B cell (primary cell): Measurements from ENCODE around the gene GLRX. TPM values are rescaled to one million over a fixed set of nuclear protein-coding genes. Genes with fewer than 3 reads are reported as not detected.
"Not testable (repeated sequence)": the region's sequence is repeated elsewhere in the genome, so short reads cannot be mapped to it uniquely, and the experiment has no call there.

Experiments
- ATAC-seq: fragments of 200-7000 bp; cut with Tn5 transposase; one replicate; pipeline ENCODE4 v1.10.0; 2021; ENCODE audit warnings: low read depth, mild to moderate bottlenecking, moderate number of reproducible peaks, moderate library complexity
- CTCF ChIA-PET: fragments of 350-600 bp; sonication (Branson Sonifier 250); formaldehyde crosslinking; loops from one replicate; lab custom pipeline; 2021; ENCODE audit warnings: antibody characterized with exemption, inconsistent platforms; lab: Charles Lee
- POLR2A ChIA-PET: fragments of 350-600 bp; sonication (Branson Sonifier 250); formaldehyde crosslinking; loops from one replicate; lab custom pipeline; 2021; ENCODE audit warnings: antibody characterized with exemption; lab: Charles Lee
- DNase-seq: peaks from one replicate; pipeline ENCODE4 v3.0.0; 2013
- H2AFZ ChIP-seq: 2 replicates; pipeline ENCODE4 v1.6.1; 2012; ENCODE audit warnings: mild to moderate bottlenecking, low read depth, low read length; ENCODE audit not compliant: insufficient read depth, poor library complexity, severe bottlenecking
- H3K27ac ChIP-seq, 2 donors: 1 replicate in 1 of 2; 2 replicates in 1 of 2; pipeline ENCODE4 v1.5.1; 2012 to 2013; ENCODE audit warnings: low read length in 2 of 2, mild to moderate bottlenecking in 2 of 2, moderate library complexity in 1 of 2
- H3K27me3 ChIP-seq, 4 experiments: fragments of 200-600 bp in 1 of 4; sonication (generic) in 1 of 4; replicated peaks in 1 of 4; 1 replicate in 2 of 4; 2 replicates in 2 of 4; pipeline versions ENCODE4 v1.6.1 to v1.7.0; 2013 to 2016; ENCODE audit warnings: low read length in 3 of 4, mild to moderate bottlenecking in 2 of 4, mixed read lengths in 1 of 4, moderate library complexity in 1 of 4; ENCODE audit not compliant: insufficient read depth in 4 of 4, control insufficient read depth in 3 of 4; ENCODE audit errors: control extremely low read depth in 1 of 4
- H3K36me3 ChIP-seq, 2 experiments: replicated peaks in 1 of 2; 1 replicate in 1 of 2; 2 replicates in 1 of 2; pipeline versions ENCODE4 v1.6.1 to v1.7.1; 2013; ENCODE audit warnings: low read length in 1 of 2; ENCODE audit not compliant: insufficient read depth in 2 of 2, control insufficient read depth in 1 of 2; ENCODE audit errors: control extremely low read depth in 1 of 2, extremely low read depth in 1 of 2
- H3K4me1 ChIP-seq, 2 donors: fragments of 200-600 bp in 1 of 2; sonication (generic) in 1 of 2; 1 replicate in 1 of 2; 2 replicates in 1 of 2; pipeline versions ENCODE4 v1.5.1 to v1.6.1; 2013 to 2017; ENCODE audit warnings: low read length in 2 of 2; ENCODE audit not compliant: control insufficient read depth in 2 of 2, insufficient read depth in 2 of 2
- H3K4me2 ChIP-seq: replicated peaks from 2 replicates; pipeline ENCODE3; 2012; ENCODE audit warnings: mild to moderate bottlenecking, low read depth, low read length; ENCODE audit not compliant: poor library complexity, severe bottlenecking
- H3K4me3 ChIP-seq, 5 experiments: fragments of 200-600 bp in 1 of 5; sonication (generic) in 1 of 5; 1 replicate in 3 of 5; 2 replicates in 2 of 5; pipeline versions ENCODE4 v1.5.1 to v1.7.0; 2011 to 2016; ENCODE audit warnings: low read length in 4 of 5, mild to moderate bottlenecking in 4 of 5, low read depth in 2 of 5, control low read depth in 1 of 5, moderate library complexity in 1 of 5; ENCODE audit not compliant: insufficient read depth in 1 of 5; ENCODE audit errors: control extremely low read depth in 1 of 5, extremely low read depth in 1 of 5
- H3K79me2 ChIP-seq: fragments of 200-600 bp; sonication (generic); one replicate; pipeline ENCODE4 v1.6.0; 2016; ENCODE audit warnings: low read length; ENCODE audit not compliant: control insufficient read depth, insufficient read depth
- H3K9ac ChIP-seq: fragments of 200-600 bp; sonication (generic); 2 replicates; pipeline ENCODE4 v1.6.1; 2017; ENCODE audit warnings: mild to moderate bottlenecking, low read length, moderate library complexity
- H3K9me3 ChIP-seq, 3 donors: one replicate each; pipeline versions ENCODE4 v1.6.1 to v1.7.1; 2013; ENCODE audit warnings: low read length in 2 of 3; ENCODE audit not compliant: control insufficient read depth in 2 of 3, insufficient read depth in 1 of 3; ENCODE audit errors: control extremely low read depth in 1 of 3
- H4K20me1 ChIP-seq: 2 replicates; pipeline ENCODE4 v1.6.0; 2012; ENCODE audit warnings: mild to moderate bottlenecking, low read length; ENCODE audit not compliant: insufficient read depth, control insufficient read depth, poor library complexity, severe bottlenecking
- H3K27ac Mint-ChIP-seq: one replicate; pipeline ENCODE4 v1.8.0; 2021; ENCODE audit warnings: mixed read lengths
- H3K27me3 Mint-ChIP-seq: one replicate; pipeline ENCODE4 v1.8.0; 2021; ENCODE audit warnings: mixed read lengths
- H3K4me1 Mint-ChIP-seq: one replicate; pipeline ENCODE4 v1.8.0; 2021; ENCODE audit warnings: mixed read lengths
- H3K4me3 Mint-ChIP-seq: one replicate; pipeline ENCODE4 v1.8.0; 2021; ENCODE audit warnings: mixed read lengths
- H3K9me3 Mint-ChIP-seq: one replicate; pipeline ENCODE4 v1.8.0; 2022; ENCODE audit warnings: mixed read lengths; ENCODE audit not compliant: insufficient read depth
- CTCF ChIP-seq: fragments of 200-600 bp; IDR thresholded peaks from one replicate; pipeline ENCODE4 v1.8.0; 2022; ENCODE audit warnings: antibody characterized with exemption, mild to moderate bottlenecking
- EZH2 ChIP-seq: IDR thresholded peaks from 2 replicates; pipeline ENCODE4 v1.6.1; 2012; ENCODE audit warnings: borderline replicate concordance, low read depth, mild to moderate bottlenecking, moderate library complexity, low read length; ENCODE audit not compliant: insufficient read depth, poor library complexity, severe bottlenecking
- WGBS: methylation state at CpG from one replicate; pipeline ENCODE4 v1.1.5; 2013; ENCODE audit warnings: missing lambda C conversion rate; ENCODE audit not compliant: insufficient coverage; 5-methylcytosine and 5-hydroxymethylcytosine counted together
- intact Hi-C: fragments of 100-400 bp; cut with micrococcal nuclease; formaldehyde crosslinking; loops from one replicate; pipeline ENCODE4 v1.10.0; 2022
- polyA plus RNA-seq: library from polyadenylated mRNA; depleted of rRNA; stranded (reverse); fragments of >200 nt; gene quantifications from 2 replicates; pipeline ENCODE4 v1.2.3, GENCODE V29; 2012
- total RNA-seq, 2 donors: library from RNA; stranded (reverse); fragments of 120-200 nt in 1 of 2; gene quantifications; 1 replicate in 1 of 2; 2 replicates in 1 of 2; pipeline versions ENCODE4 v1.2.3 to v1.2.4, GENCODE V29; 2013 to 2022

GLRX gene
- total and polyA plus RNA-seq, 2 donors (not counting 1 experiment from before 2014, with no cell fraction given): 44.6 to 54.8 TPM

GRCh38 chr5:95812074-95812471 is 10.5 kb downstream of the GLRX start:
- ChIA-PET POLR2A (no interaction called here), CTCF (interaction anchor here (1.7 to 2.3 kb wide), 2 partner anchors 31 to 32 kb away, joined by 3 to 7 read pairs; no protein-coding TSS in a partner anchor)
- H3K4me2 ChIP-seq: no peak overlapping the region
- H3K4me3 ChIP-seq: no peak overlapping the region
- H3K27me3 Mint-ChIP-seq: no peaks in the 10 kb centered on the region
- no peak overlapping the region for H3K9ac ChIP-seq
- ATAC-seq (no peak), DNase-seq (no peak)
- no peaks in the 10 kb centered on the region for H3K9me3 ChIP-seq
- H3K4me1 ChIP-seq: peaks cover 42 to 45% of the 10 kb centered on the region in 2 donors
- no peak overlapping the region for H3K4me3 Mint-ChIP-seq
- peak overlapping the region in 1 of 2 donors; percentile 39 for H3K27ac ChIP-seq
- H4K20me1 ChIP-seq: no peaks in the 10 kb centered on the region
- H3K4me1 Mint-ChIP-seq: peaks cover 86% of the 10 kb centered on the region
- peaks cover 1 to 51% of the 10 kb centered on the region in 2 experiments for H3K36me3 ChIP-seq
- no peak for TF ChIP-seq CTCF
- TF ChIP-seq EZH2: no peak
- H3K79me2 ChIP-seq: peaks cover 72% of the 10 kb centered on the region
- WGBS: 85% methylated on average over 6 of the region's 6 CpGs
- peak overlapping the region; percentile 74 for H3K27ac Mint-ChIP-seq
- no peak overlapping the region for H2AFZ ChIP-seq
- H3K9me3 Mint-ChIP-seq: no peaks in the 10 kb centered on the region
- intact Hi-C loops: no loop called here
- no peaks in the 10 kb centered on the region for H3K27me3 ChIP-seq

- H3K9me3 ChIP-seq, H3K27me3 ChIP-seq, H3K4me3 ChIP-seq, intact Hi-C loops, H3K9ac ChIP-seq, CTCF ChIA-PET, H3K27me3 Mint-ChIP-seq, DNase-seq, H3K4me2 ChIP-seq, H4K20me1 ChIP-seq, POLR2A ChIA-PET, H3K4me3 Mint-ChIP-seq, ATAC-seq, H3K9me3 Mint-ChIP-seq, H2AFZ ChIP-seq: not testable (repeated sequence)
- Mint-ChIP-seq H3K27ac (peak overlapping the region; percentile 74), H3K4me1 (peaks cover 82% of the 10 kb centered on the region)
- Histone ChIP-seq H3K79me2 (peaks cover 67% of the 10 kb centered on the region), H3K36me3 (peaks cover 1 to 47% of the 10 kb centered on the region in 2 experiments), H3K4me1 (peaks cover 37 to 40% of the 10 kb centered on the region in 2 donors), H3K27ac (peak overlapping the region in 1 of 2 donors; percentile 39)
- WGBS: 98% methylated on average over 6 of the region's 13 CpGs
Measured at GRCh38 chr5:95811461-95812073, 11.0 kb downstream of the GLRX start.

GRCh38 chr5:95811126-95811423 is 11.5 kb downstream of the GLRX start:
- POLR2A ChIA-PET, H2AFZ ChIP-seq, H3K9ac ChIP-seq, H3K27me3 ChIP-seq, H4K20me1 ChIP-seq, H3K4me2 ChIP-seq, DNase-seq, ATAC-seq, H3K9me3 ChIP-seq, H3K27me3 Mint-ChIP-seq, H3K9me3 Mint-ChIP-seq, intact Hi-C loops, H3K4me3 ChIP-seq: not testable (repeated sequence)
- Mint-ChIP-seq H3K27ac (peak overlapping the region; percentile 74), H3K4me1 (peaks cover 78% of the 10 kb centered on the region), H3K4me3 (peak overlapping the region; percentile 64)
- CTCF ChIA-PET: interaction anchor here (4.2 to 5.5 kb wide), 2 partner anchors 9 to 30 kb away, joined by 68 to 82 read pairs; partner anchors contain the start of gene GLRX
- peaks cover 65% of the 10 kb centered on the region for H3K79me2 ChIP-seq
- peaks cover 34 to 37% of the 10 kb centered on the region in 2 donors for H3K4me1 ChIP-seq
- peaks cover 1 to 42% of the 10 kb centered on the region in 2 experiments for H3K36me3 ChIP-seq
- H3K27ac ChIP-seq: peak overlapping the region in 1 of 2 donors; percentile 97
- WGBS: 95% methylated on average over 4 of the region's 6 CpGs
